NCI-H526 (cell line): Measurements from ENCODE around the gene PLXDC1.
"Not testable (repeated sequence)": the region's sequence is repeated elsewhere in the genome, so short reads cannot be mapped to it uniquely, and the experiment has no call there.

Source experiments
- DNase-seq, 2 experiments: peaks; one replicate each; lab custom pipeline; 2025; lab: John Stamatoyannopoulos, UW

Gene PLXDC1

DNA sequence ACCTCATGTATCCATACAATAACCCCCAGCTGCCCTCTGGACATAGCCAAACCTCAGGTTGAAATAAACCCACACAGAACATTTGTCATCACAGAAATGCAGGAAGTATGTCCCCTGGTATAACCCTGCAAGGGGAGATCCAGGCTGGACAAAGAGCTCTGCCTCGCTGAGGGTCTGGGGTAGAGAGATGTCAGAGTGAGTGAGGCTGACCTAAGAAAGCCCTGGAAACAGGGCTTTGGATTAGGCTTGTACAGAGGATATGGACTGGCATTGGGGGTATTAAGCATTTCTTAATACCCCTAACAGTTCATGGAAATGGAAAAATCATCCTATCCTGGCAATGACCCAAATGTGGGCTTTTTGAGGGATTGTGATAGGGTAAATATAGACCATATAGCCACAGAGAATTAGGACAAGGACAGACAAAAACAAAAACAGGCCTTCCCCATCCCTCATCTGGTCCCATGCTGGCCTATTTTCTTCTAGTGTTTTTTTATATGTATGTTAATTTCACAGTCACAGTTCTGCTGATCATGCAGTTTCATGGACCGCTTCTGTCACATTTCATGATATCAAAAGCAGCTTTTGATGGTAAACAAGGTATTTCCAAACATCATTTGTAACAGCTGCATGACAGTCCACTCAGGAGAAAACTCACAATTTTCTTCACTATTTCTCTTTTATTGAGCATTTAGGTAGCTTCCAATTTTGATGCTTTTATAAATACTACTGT, 26.1 kb downstream of the PLXDC1 start:
- DNase-seq = no peak

DNA sequence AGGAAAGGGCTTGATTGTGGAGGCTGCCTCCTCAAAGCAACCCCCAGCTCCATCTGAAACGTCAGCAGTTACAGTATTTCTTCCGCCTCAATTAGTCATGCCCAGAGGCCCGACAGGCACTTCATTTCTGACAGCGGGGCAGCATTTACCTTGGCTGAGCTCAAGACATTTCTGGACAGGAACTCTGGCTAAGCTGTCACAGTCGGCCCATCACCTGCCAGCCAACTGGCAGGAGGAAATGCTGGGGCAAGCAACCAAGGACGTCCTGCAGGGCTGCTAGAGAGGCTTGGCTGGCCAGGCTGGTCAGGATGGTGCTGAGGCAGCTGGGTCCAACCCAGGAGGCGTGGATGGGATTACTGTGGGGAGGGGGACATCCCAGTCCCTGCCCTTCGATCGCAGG, 27.8 kb downstream of the PLXDC1 start:
- DNase-seq = no peak

DNA sequence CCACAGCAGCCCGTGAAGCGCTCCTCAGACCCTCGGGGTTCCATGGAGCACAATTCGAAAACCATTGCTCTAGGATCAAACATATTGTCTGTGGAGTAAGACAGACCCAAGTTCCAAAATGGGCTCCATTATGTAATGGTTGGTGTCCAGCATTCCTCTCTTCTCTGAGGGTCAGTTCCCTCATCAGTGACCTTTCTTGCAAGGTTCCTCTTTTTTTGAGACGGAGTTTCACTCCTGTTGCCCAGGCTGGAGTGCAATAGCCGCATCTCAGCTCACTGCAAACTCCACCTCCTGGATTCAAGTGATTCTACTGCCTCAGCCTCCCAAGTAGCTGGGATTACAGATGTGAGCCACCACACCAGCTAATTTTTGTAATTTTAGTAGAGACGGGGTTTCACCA, 28.4 kb downstream of the PLXDC1 start:
- no peak for DNase-seq

DNA sequence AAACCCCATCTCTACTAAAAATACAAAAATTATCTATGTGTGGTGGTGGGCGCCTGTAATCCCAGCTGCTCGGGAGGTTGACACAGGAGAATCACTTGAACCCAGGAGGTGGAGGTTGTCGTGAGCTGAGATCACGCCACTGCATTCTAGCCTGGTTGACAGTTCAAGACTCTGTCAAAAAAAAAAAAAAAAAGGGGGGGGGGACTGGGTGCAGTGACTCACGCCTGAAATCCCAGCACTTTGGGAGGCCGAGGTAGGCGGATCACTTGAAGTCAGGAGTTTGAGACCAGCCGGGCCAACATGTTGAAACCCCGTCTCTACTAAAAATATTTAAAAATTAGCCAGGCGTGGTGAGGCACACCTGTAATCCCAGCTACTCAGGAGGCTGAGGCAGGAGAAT, 29.5 kb downstream of the PLXDC1 start:
- not testable (repeated sequence) for DNase-seq

DNA sequence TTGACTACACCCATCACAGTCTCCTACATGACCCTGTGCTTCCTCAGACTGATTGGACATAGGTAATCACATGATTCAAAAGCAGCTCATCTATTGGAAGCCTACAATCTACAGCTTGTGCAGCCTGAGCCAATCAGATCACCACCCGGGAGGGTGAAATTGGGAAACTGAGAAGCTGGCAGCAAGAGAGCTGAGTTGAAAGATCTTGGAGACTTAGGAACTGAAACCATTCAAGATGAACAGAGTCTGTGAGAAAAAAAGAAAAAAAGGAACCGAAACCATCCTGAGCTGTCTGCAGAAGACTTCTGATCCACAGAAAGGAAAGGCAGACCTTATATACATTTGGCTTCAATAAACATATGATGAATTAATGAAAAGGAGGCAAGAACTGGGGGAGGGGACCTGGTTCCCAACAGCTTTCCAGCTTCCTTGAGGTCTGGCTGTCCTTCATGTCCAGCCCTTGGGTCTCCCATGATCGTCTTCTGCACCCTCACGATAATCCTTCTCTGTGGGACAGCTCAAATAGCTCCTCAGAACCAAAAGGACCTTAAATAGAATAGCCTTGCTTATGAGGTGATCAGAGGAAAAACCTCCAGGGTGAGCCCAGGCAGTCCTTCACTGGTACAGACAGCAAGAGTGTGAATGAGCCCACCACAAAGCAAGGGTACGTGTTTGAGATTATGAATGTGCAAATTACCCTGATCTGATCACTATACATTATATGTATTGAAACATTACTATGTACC, 32.6 kb downstream of the PLXDC1 start:
- DNase-seq = no peak

DNA sequence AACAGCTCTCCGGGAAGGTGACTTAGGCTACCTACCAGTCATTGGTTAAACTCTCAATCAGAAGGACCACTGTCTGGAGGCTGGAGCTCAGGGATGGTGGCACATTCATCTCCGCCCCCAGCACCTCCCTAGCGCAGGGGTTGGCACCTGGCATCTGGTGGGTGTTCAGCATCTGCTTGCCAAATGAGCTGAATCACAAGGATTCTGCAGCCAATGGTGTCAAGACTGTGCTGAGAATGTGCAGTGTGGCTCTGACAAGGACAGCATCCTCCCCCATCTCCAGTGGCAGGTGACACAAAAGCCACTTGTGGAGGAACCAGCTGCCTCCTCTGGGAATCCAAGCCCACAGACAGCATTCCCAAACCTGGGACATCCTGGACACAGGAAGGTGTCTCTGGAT, 35.2 kb downstream of the PLXDC1 start:
- no peak for DNase-seq

DNA sequence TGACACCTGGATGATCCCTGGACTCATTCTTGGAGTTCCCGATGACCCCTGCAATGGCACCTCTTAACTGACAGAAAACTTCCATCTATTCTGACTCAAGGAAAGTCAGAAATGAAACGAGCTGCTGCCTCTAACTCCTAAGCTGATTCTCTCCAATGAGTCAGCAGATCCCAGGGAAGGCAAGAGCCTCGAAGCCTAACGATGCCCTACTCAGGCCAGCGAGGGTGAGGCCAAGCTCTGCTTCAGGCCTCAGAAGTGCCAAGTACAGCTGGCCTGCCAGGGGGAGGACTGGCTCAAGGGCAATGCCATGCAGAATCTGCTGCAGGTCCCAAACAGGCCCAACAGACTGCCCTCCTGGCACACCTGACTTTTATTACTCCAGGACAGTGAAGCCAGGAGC, 36.3 kb downstream of the PLXDC1 start:
- no peak for DNase-seq

DNA sequence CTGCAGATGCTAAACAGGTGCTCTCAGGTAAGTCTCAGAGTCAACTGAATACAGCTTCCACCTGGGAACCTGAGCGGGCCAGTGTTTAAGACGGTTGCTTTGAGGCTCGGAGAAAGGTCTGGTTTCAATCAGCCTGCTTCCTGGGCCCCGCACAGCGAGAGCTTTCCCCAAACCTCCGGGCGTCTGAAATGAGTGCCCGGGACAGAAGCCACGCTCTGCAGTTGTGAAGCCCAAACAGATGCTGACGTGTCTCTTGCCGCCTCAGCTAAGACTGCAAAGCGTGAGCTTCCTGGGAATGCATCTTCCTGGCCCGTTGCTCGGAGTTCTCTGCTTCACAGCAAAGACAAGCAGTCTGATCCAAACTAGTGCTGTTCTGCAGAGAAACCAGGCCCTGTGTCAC, 36.7 kb downstream of the PLXDC1 start:
- DNase-seq = peak; percentile 10 to 53

DNA sequence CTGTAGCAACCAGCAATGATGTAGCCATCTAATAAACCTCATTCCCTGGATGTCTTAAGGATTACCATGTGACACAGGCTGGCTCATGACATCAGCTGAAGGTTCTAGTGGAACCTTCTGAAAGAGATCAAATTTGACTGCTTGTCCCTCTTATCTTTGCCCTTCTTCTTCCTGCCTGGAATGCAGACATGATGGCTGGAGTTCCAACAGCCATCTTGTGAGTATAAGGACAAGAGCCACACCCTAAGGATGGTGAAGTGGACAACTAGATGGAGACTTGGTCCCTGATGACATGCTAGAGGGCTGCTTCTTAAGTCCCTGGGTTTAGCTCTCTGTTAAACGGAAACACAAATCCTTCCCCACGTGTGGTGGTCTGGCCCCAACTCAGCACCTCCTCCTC, 37.6 kb downstream of the PLXDC1 start:
- DNase-seq = no peak

DNA sequence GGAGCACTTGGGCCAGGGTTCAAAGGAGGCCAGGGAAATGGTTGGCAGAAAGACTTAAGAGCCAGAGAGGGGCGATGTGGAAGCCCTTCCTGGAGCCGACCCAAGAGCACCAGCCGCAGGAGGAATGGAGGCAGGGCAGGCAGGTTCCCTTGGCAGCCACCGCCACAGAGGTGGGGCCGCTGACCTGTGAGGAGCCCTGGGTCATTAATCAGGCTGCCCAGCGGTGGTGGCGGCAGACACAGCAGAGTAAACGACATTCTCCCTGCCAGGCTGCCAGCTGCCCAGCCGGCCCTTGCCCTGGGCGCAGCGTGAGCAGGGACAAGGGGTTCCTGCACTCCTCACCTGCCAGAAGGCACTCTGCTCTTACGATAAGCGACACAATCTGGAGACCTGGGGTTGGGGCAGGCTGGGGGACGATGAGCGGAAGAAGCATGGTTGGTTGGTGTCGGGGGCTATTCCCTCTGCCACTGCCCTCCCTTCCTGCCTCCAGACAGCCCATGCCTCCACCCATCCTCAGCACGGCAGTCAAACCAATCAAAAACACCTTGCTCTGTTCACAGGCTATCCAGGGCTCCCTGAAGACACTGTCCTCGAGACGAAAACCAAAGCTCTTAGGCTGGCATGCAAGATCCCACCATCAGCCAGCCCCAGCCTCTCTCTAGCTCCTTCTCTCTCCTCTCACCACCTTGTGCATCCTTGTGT, 40.9 kb downstream of the PLXDC1 start:
- no peak for DNase-seq

DNA sequence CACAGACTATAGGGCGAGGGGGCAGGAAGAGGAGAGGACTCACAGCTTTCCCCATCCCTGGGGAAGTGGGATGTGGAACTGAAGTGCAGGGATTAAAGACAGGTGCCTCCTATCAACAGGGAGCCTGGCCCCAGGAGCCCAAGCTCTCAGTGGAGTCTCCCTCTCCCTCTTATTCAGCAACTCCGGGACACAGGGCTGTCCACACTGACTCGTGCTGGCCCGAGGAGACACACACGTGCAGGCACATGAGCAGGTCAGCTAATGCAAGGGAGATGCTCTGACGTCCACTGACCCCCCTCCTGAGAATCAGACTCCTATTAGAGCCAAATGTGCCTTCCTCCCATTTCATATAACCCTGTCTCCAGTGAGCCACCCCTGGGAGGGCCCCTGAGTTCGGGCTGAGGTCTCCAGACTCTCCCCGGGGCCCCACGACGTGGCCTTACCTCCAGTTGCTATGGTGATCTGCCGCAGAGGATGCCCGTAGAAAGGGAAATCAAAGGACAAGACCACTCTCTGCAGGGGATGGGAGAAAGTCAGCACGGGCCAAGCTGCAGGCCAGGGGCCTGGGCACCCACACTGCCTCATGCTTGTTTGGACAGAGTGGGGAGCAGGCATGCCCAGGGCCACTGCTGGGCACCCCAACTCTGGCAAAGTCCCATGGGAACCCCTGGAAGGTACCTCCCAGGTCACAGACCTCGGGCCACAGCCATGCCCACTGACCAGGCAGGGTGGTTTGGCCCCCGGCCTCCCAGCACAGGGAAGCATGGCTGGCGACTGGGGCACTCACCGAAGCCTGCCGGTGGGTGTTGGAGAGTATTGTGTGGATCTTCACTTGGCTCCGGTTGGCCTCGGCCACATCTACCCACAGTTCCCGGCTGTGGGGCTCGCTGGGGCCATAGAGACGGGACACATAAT, 42.7 kb downstream of the PLXDC1 start:
- no peak for DNase-seq

DNA sequence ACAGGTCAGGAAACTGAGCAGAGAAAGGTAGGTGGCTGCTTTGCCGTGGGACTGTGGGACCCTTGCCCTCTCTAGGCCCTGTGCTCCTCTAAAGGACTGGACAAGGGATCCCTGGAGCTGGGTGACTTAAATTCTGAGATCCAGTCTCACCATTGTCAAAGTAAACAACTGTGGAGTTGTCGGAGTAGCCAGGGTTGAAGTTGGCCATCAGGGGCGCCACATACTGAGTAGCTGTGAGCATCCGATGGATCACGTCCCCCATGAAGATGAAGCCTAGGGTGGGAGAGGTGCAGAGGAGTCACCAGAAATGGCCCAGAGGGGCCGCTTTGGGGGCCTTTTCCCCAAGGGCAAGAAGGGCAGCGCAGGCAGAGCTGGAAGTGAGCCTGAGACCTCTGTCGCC, 43.5 kb downstream of the PLXDC1 start:
- DNase-seq = no peak

DNA sequence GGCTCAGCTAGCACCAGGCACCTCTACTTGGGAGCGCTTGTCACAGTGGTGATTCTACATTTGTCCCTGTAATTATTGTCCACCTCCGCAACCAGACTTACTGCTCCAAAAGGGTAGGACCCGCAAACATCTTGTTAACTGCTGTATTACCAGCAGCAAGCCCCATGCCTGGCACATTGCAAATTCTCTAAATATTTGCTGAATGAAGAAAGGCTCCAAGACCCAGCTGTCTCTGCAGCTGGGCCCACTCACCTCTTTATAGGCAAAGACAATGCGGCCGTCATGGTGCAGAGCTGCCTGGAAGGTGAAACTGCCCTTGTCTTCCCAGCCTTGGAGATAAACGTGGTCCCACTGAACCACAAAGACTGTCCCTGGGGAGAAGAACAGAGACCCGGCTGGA, 44.3 kb downstream of the PLXDC1 start:
- no peak for DNase-seq

DNA sequence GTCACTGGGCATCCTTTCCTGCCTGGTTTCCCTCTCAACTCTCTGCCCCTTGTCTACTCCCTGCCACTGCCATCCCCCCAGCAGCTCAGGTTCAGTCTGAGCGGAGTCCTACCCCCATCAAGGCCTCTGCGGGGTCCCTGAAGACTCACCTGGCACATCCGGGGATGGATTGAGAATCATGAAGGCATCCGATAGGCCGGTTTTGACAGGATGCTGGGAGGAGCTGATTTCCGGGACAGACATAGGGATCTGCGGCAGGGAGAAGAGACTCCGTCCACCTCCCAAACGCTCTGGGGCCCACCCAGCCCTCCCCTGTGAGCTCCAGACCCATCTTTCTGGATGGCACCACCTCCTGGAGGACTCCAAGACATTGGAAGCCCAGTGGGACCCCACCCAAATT, 45.7 kb downstream of the PLXDC1 start:
- DNase-seq = no peak

DNA sequence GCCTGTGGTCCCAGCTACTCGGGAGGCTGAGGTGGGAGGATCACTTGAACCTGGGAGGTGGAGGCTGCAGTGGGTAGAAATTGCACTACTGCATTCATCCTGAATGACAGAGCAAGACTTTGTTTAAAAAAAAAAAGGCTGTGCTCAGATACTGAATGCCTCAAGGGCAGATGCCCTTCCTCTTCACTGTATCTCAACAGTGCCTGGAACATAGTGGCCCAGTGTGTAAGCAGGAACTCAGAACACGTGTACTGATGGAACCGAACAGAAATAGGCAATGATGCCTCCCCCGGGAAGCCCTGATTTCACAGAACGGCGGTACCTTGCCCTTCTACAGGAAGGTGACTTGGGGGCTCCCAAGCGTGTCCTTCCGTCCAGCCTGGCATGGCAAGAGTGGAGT, 46.8 kb downstream of the PLXDC1 start:
- no peak for DNase-seq

DNA sequence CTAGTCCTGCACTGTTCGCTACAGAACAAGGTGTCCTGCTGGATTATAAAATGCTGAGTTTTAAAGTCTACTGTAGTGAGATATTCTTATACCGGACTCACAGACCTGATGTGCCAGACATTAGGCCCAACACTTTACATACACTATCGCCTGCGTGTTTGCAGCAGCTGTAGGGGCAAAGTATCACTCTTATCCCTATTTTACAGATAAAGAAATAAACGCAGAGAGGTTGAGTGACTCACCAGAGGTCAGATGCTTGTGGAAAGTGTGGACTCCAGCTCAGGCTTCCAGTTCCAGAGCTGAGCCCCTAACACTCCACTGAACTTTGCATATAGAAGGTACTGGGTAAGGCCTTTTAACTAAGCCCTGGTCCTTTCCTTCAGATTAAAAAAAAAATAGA, 47.4 kb downstream of the PLXDC1 start:
- DNase-seq = no peak

DNA sequence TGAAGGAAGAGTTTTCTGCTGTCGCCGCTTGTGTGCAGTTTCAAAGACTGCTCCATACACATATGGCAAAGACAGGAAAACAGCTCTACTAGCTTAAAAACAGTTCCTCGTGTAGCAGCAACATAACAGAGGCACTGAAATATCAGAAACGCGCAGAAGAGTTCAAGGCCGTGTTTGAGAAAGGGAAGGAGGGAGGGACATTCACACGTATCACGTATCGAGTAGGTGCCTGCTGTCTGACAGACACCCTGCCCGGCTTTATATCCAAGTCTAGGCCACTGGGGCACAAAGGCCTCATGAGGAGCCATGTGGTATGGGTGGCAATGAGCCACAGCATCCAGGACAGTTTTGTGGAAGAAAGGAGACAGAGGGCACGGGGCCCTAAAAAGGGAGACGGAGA, 50.3 kb downstream of the PLXDC1 start:
- DNase-seq = no peak

DNA sequence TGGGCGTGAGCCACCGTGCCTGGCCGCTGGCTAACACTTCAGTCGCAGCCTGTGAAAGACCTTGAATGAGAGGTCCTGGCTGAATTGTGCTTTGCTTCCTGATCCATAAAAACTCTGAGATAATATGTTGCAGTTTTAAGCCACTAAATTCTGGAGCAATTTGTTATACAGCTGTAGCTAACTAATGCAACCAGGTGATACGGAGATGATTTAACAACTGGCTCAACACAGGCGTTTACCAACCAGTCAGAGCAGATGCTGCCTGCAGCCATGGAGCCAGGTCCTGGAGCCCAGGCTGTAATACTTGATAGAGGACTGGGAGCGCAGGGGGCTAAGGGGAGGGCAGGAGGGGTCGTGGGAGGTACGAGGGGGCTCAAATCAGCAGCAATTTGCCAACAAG, 50.9 kb downstream of the PLXDC1 start:
- no peak for DNase-seq

DNA sequence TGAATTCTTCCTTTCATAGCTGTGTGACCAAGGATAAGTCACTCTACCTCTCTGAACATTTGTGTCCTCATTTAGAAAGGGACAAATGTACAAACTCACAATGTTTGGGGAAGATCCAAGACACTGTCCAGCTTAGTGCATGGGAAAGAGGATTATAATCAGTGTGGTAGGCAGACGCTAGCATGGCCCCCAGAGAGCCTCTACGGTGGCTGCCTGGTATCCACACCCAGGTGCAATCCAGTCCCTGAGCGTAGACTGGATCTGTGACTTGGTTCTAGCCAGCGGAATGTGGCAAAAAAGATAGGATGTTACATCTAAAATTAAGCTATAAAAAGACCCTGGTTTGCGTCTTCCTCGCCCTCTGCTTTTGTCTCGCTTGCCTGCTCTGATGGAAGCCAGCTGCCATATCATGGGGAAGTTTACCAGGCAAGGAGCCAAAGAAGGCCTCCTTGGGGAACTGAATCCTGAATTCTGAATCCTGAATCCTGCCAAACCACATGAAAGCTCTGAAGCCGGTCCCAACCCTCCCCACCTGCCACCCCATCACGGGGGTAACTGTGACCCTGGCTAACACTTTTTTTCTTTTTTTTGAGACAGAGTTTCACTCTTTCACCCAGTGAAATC, 51.7 kb downstream of the PLXDC1 start:
- no peak for DNase-seq

DNA sequence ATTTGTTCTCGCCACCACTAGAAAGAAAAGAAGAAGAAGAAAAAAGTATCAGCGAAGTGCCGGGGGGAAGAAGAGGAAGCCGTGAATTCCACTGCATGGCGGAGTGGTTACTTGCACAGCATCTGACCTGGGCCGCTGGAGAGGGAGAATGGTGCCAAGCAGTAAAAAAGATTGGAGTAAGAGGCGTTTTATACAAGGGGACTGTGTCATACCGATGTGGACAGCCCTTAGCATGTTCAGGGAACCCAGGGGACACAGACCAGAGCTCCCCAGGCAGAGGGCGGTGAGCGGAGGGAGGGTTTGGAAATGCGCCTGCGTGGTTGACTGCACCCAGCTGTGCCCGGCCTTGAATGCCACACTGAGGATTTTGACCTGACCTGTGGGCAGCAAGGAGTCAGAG, 52.8 kb downstream of the PLXDC1 start:
- DNase-seq = no peak

DNA sequence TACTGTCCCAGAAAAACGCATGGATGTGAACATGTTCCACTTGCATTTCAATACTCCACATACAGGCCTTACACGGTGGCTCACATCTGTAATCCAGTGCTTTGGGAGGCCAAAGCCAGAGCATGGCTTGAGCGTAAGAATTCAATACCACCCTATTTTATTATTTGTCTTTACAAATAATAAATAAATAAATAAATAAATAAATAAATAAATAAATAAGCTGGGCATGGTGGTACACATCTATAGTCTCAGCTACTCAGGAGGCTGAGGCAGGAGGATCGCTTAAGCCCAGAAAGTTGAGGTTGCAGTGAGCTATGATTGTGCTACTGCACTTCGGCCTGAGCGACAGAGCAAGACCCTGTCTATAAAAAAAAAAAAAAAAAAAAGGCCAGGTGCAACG, 53.9 kb downstream of the PLXDC1 start:
- no peak for DNase-seq

DNA sequence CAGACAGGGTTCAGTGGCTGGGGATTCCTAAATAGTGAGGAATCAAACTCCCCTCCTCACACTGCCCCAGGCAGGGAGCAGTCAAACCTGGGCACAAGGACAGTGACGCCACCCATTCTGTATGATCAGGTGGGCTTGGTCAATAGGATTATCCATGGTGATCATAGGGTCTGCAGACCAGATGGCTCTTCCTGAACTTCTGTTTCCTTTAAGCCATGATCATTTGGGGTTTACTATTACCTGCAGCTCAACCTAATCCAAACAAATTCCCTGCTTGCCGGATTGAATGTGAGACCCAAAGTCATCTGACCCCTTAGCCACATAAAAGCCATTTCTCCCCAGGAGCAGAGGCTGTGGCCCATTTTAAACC, 54.3 kb downstream of the PLXDC1 start:
- no peak for DNase-seq
